NCI-H446 treated with DMSO at 0.1 percent for 48 hours (cell line): ENCODE measurements around the gene COL18A1.

Experiments
- DNase-seq: peaks from one replicate; lab custom pipeline; 2025; lab: John Stamatoyannopoulos, UW

Gene COL18A1

DNA sequence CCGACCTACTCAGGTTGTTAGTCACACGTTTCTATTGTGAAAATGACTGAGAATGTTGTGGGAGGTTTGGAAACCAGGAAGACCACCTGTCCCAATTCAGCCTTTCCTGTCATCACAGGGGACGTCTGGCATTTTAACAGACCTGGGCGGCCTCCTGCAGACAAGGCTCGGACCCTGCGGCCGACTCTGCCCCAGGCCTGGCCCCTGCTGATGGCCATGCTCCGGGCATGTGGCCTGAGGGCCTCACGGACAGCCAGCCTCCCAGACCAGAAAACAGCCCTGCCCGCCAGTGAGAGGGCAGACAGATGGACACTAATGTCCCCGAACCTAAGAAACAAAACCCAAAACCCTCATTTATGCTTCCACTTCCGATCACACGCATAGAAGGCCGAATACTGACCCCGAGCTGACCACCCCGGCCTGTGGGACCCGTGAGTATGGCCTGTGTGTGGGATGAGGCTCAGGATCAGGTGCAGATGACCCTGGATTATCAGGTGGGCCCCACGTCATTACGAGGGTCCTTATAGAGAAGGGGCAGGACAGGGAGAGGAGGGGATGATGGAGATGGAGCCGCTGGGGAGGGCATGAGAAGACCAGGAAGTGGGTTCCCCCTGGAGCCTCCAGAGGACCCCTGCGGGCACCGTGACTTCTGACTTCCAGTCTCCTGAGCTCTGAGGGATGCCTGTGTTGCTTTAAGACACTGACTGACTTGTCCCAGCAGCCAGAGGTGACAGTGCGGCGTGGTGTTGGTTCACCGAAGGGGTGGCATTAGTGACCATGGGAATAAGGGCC is 9.6 kb downstream of the COL18A1 start:
- no peak for DNase-seq

DNA sequence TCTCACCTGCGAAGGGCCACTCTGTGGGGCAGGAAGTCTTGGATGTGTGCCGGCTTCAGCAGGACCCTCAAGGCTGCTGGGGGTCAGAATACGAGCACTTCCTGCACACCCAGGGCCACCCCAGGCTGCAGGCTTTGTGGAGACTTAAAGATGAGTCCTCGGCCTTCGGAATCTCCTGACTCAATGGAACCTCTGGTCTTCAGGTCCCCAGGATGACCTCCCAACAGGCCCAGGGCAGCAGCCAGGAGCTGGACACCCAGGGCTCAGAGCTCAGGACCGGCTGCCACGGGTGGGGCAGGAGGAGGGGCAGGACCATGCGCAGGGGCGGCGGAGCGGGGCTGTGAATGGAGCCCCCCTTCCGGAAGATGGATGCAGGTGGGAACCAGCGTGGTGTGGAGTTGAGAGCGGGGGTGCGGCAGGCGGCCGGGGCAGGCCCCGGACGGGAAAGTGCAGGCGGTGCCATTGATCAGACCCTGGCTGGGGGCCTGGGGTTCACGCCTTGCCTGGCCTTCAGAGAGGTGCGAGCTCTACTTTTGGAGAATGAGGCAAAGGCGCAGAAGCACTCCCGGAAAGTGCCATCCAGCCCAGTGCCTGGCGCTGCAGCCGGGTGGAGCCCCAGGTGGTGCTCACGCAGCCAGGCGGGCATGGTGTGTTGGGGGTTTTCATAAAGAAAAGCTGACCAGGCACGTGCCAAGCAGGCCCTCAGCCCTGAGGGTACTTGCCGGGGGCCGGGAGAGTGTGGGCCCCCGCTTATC is 10.4 kb downstream of the COL18A1 start:
- DNase-seq = no peak

- DNase-seq = no peak
Observed at GRCh38 chr21:45415943-45416611, 11.1 kb downstream of the COL18A1 start.

GRCh38 chr21:45416620-45417019 is 11.7 kb downstream of the COL18A1 start:
- no peak for DNase-seq

GRCh38 chr21:45417256-45417950 is 12.4 kb downstream of the COL18A1 start:
- no peak for DNase-seq

DNA sequence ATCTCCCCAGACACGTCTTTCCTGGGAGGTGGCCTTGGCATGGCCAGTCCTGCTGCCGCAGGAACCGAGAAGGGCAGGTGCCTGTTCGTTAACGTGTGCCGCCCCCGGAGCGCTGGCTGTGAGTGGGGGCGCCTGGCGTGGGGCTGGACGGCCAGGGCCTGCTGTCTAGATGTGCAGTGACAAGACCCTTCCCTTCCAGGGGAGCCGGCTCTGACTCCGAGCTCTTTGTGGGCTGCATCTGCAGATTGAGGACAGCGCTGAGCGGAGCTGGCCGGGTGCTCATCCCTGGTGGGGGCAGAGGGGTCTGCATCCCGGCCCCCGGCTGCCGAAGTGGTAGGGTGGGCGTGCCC is 13.0 kb downstream of the COL18A1 start:
- no peak for DNase-seq

- no peak for DNase-seq
Observed at GRCh38 chr21:45418301-45419071, 13.5 kb downstream of the COL18A1 start.

GRCh38 chr21:45419162-45419561 is 14.2 kb downstream of the COL18A1 start:
- no peak for DNase-seq

GRCh38 chr21:45420061-45421041 is 15.4 kb downstream of the COL18A1 start:
- DNase-seq = no peak

DNA sequence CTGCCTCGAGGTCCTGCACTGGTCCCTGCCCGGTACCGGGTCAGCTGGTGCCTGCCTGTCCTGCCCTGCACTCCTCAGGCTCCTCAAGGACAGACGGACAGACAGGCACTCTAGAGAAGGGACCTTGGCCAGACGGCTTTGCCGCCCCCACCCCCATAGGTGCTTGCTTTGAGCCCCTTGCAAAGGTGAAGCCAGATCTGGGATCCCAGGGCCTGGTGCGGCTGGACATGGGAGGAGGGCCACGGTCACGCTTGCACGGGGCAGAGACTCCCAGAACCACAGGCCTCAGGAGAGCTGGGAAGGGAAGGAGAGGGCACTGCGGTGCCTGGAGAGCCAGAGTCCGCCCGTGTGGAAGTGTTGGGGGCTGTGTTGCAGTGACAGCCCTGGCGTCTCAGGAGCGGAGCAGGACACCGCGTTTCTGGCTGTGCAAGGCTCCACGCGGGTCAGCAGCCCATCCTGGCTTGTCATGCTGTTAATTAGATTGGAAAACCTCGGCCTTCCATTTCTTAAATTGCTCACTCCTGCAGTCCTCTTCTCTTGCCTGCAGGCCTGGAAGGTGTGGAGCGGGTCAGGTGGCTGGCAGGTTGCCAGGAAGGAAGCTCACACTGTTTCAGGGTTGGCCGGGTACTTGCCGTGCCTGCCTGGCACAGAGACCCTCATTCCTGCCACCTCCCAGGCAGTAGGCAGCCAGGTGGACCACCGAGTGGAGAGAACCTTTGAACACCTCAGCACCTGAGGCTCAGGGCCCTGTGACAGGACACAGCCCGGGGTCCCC is 16.3 kb downstream of the COL18A1 start:
- DNase-seq = no peak

DNA sequence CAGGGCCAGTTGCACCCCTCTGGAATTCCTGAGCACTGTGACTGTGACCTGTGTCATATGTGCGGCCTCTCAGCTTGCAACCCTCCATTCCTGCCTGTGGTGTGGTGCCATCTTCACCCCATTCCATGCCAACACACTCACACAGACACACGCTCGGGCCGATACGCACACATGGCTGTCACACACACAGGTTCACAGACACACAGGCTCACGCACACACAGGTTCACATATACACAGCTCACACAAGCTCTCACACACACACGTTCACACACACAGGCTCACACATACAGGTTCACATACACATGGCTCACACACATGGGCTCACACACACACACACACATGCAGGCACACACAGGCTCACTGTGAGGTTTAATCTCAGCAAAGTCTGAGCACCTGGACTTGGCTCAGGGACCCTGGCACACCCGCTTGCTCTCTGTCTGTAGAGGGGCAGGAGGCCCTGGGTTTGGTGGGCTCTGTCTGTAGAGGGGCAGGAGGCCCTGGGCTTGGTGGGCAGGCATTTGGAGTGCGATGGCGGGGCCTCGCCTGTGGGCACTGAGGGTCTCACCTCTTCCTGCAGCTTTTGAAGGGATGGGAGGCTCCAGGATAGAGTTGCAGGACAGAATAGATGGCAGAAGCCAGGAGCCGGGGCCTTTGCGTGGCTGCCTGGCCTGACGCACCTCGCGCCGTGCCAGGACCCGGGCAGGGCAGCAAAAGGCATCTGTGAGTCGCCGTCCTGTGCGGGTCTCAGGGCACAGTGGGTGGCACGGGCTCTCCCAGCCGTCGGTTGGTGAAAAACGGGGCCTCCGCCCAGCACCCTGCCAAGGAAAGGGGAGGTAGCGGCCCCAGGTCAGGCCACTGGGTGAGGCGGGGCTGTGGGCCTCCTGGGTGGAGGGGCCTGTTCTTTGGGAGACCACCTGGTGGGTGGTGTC is 17.1 kb downstream of the COL18A1 start:
- DNase-seq = no peak

DNA sequence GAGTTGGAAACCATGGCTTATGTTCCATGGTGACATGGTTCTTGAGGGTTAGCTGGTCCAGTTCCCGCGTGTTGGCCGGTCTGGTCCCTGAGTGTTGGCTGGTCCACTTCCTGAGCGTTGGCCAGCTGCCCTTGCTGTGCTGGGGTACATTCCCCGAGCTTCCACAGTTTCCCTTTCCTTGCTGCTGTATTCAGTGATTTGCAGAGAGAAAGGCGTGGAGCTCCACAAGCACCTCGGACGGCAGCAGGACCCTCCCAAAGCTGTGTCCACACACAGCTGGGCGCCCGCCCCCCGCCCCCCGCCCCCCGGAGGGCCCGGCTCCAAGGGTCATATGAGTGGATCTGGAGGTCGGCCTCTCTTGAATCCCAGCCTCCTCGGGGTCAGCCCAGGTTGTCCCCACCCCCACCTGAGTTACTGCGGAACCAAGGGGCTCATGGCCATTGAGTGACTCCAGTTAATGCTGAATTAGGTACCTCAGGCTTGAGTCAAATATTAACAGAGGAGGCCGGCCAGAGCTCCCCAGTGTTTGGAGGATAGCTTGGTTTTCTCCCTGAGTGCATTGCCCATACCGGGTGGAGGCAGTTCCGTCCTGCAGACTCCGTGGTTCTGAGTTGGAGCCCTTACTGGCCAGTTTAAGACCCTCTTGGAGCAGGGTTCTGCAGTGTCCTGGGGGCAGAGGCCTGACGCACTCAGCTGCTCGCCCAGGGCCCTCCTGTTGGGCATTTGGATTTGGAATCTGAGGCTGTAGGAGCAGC is 18.4 kb downstream of the COL18A1 start:
- no peak for DNase-seq

DNA sequence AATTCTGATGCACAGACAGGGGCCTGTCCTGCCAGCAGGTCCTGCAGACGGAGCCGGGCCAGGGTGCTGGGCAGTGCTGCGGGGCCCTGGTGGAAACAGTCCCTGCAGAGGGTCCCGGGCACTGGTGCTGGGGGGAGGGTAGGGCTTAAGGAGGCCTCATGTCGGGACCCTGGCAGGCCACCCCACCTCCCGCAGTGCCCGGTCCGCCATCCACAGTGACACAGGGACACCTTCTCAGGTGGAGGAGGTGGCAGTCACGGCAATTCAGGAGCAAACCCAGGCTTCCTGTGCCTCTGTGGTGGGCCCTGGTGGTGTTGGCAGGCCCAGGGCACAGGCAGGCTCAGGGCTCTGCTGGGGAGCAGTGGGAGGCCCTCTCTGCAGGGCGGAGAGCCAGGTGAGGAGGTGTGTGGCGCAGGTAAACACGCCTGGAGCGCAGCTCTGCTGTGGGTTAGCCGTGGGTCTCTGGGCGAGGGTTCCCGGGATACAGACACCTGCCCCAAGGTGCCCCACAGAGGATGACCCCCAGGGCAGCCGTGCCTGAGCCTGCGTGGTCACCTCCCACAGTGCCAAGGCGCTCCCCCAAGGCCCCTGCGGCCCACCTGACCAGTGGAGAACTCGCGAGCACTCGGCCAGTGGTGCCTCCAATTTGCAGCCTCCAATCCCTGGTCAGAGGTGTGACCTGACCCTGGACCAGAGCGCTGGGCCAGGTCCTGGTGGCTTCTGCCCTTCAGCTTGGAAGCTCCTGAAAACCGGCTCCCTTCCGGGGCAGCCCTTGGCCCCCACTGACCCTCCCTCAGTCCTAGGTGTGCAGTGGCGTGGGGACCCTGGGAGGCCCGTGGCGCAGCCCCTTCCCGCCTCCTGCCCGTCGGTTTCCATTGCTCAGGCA is 19.2 kb downstream of the COL18A1 start:
- no peak for DNase-seq

DNA sequence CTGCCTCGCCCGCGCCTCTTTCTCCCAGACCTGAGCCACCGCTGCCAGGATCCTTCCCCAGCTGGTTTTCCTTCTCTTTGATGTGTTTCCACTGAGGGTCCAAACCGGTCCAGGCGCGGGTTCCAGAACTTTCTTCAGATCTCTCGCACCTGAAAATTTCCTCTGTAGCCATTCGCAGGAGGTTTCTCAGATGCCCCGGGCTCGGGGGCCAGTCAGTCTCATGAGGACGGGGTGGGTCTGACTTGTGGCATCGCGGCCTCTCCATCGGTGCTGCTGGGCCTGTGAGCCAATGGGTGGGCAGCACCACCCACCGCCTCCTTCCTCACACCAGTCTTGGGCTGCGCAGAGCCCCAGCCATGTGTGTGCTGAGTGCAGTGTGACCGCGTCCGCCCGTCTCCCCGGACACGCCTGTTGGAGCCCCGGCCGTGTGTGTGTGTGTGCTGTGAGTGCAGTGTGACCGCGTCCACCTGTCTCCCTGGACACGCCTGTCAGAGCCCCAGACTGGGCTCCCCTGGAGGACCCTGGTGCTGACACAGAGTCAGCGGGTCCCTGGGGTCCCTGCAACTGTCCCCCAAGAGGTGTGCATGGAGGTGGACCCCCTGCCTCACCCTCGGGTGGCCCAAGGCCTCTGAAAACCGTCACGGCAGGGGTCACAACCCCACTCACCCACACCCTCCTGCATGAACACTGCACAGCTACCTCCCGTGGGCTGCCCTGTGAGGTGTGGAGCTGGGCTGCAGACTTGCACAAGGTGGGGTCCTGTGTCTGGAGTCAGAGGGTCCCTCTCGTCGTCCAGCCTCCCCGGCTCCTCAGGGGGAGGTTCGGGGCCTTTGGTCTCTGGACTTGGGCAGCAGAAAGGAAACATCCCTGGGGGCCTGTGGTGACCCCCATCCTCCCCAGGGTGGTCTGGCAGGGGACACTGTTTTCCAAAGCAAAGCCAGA is 20.2 kb downstream of the COL18A1 start:
- no peak for DNase-seq
